Loucy (cell line): ENCODE results near the gene RAP1GDS1.
"Not testable (repeated sequence)": the region's sequence is repeated elsewhere in the genome, so short reads cannot be mapped to it uniquely, and the experiment has no call there.

Source experiments
- H2AFZ ChIP-seq: fragments of 200-600 bp; sonication (generic); 2 replicates; pipeline ENCODE4 v1.6.0; 2016; ENCODE audit warnings: antibody characterized with exemption, mild to moderate bottlenecking, low read length, moderate library complexity
- H3F3A ChIP-seq: fragments of 200-600 bp; 2 replicates; pipeline ENCODE4 v1.6.0; 2016; ENCODE audit warnings: antibody characterized with exemption, low read depth, mild to moderate bottlenecking
- H3K27me3 ChIP-seq: fragments of 200-600 bp; sonication (generic); 2 replicates; pipeline ENCODE4 v1.6.1; 2014; ENCODE audit warnings: low read length, mild to moderate bottlenecking; ENCODE audit not compliant: insufficient read depth, poor library complexity, severe bottlenecking
- H3K36me3 ChIP-seq: fragments of 200-600 bp; sonication (generic); 2 replicates; pipeline ENCODE4 v1.6.1; 2016; ENCODE audit warnings: low read length; ENCODE audit not compliant: insufficient read depth
- H3K4me1 ChIP-seq: fragments of 200-600 bp; sonication (generic); 2 replicates; pipeline ENCODE4 v1.5.1; 2014; ENCODE audit warnings: low read length, mild to moderate bottlenecking; ENCODE audit not compliant: insufficient read depth, poor library complexity, severe bottlenecking
- H3K4me2 ChIP-seq: fragments of 200-600 bp; sonication (generic); 2 replicates; pipeline ENCODE4 v1.6.0; 2014; ENCODE audit warnings: antibody characterized with exemption, low read length, low read depth, mild to moderate bottlenecking; ENCODE audit not compliant: poor library complexity, severe bottlenecking
- H3K4me3 ChIP-seq: fragments of 200-600 bp; sonication (generic); 2 replicates; pipeline ENCODE4 v1.5.1; 2014; ENCODE audit warnings: low read length, mild to moderate bottlenecking, mixed read lengths; ENCODE audit not compliant: poor library complexity, severe bottlenecking
- H3K79me2 ChIP-seq: fragments of 200-600 bp; sonication (generic); 2 replicates; pipeline ENCODE4 v1.6.1; 2014; ENCODE audit warnings: low read length; ENCODE audit not compliant: insufficient read depth
- H3K9ac ChIP-seq: fragments of 200-600 bp; sonication (generic); 2 replicates; pipeline ENCODE4 v1.6.0; 2014; ENCODE audit warnings: mild to moderate bottlenecking, low read depth, low read length, moderate library complexity; ENCODE audit not compliant: poor library complexity, severe bottlenecking
- H3K9me2 ChIP-seq: fragments of 200-600 bp; sonication (generic); replicated peaks from 2 replicates; pipeline ENCODE4 v1.6.1; 2016; ENCODE audit warnings: low read depth, low read length, mixed read lengths
- H3K9me3 ChIP-seq: fragments of 200-600 bp; sonication (generic); 2 replicates; pipeline ENCODE4 v1.6.1; 2014; ENCODE audit warnings: mild to moderate bottlenecking, antibody characterized with exemption, low read length, low read depth; ENCODE audit not compliant: insufficient read depth
- H4K20me1 ChIP-seq: fragments of 200-600 bp; sonication (generic); 2 replicates; pipeline ENCODE4 v1.6.0; 2014; ENCODE audit warnings: antibody characterized with exemption, low read length, mild to moderate bottlenecking; ENCODE audit not compliant: insufficient read depth, poor library complexity, severe bottlenecking
- CTCF ChIP-seq: fragments of 200-600 bp; sonication (generic); conservative IDR thresholded peaks from 2 replicates; pipeline ENCODE4 v1.5.1; 2014; ENCODE audit warnings: mild to moderate bottlenecking, antibody characterized with exemption, low read length
- EZH2phosphoT487 ChIP-seq: fragments of 200-600 bp; IDR thresholded peaks from 2 replicates; pipeline ENCODE4 v1.6.1; 2018; ENCODE audit warnings: antibody characterized with exemption, mild to moderate bottlenecking, moderate library complexity, borderline replicate concordance

The RAP1GDS1 gene

GRCh38 chr4:98473046-98473445 lies 211.9 kb downstream of the RAP1GDS1 start:
- Histone ChIP-seq H3K4me3 (no peak overlapping the region), H3K4me2 (no peak overlapping the region), H3K27me3 (no peaks in the 10 kb centered on the region), H4K20me1 (no peaks in the 10 kb centered on the region), H2AFZ (no peak overlapping the region), H3K79me2 (no peaks in the 10 kb centered on the region), H3K9me2 (no peaks in the 10 kb centered on the region), H3K36me3 (peaks cover 18% of the 10 kb centered on the region; the same call in 1 of the 2 replicates), H3F3A (no peaks in the 10 kb centered on the region), H3K4me1 (peaks cover 9% of the 10 kb centered on the region), H3K9me3 (no peaks in the 10 kb centered on the region), H3K9ac (no peak overlapping the region)
- no peak for TF ChIP-seq CTCF
- TF ChIP-seq EZH2phosphoT487: no peak

- Histone ChIP-seq H4K20me1 (no peaks in the 10 kb centered on the region), H3K27me3 (no peaks in the 10 kb centered on the region), H3K9me2 (no peaks in the 10 kb centered on the region), H3K4me2 (no peak overlapping the region), H2AFZ (no peak overlapping the region), H3F3A (no peaks in the 10 kb centered on the region), H3K4me3 (no peak overlapping the region), H3K4me1 (peaks cover 9% of the 10 kb centered on the region), H3K79me2 (no peaks in the 10 kb centered on the region), H3K36me3 (peaks cover 23% of the 10 kb centered on the region; the same call in 1 of the 2 replicates), H3K9ac (no peak overlapping the region), H3K9me3 (no peaks in the 10 kb centered on the region)
- no peak for TF ChIP-seq EZH2phosphoT487
- no peak for TF ChIP-seq CTCF
Measured at GRCh38 chr4:98474408-98474844, 213.2 kb downstream of the RAP1GDS1 start.

GRCh38 chr4:98476891-98477290 lies 215.7 kb downstream of the RAP1GDS1 start:
- no peaks in the 10 kb centered on the region for H3K9me2 ChIP-seq
- no peaks in the 10 kb centered on the region for H3K4me1 ChIP-seq
- no peaks in the 10 kb centered on the region for H3K27me3 ChIP-seq
- no peaks in the 10 kb centered on the region for H3K79me2 ChIP-seq
- peaks cover 17% of the 10 kb centered on the region; the same call in 1 of the 2 replicates for H3K36me3 ChIP-seq
- H3F3A ChIP-seq: no peaks in the 10 kb centered on the region
- no peak overlapping the region for H3K9ac ChIP-seq
- H3K4me2 ChIP-seq: no peak overlapping the region
- no peaks in the 10 kb centered on the region for H3K9me3 ChIP-seq
- no peak for TF ChIP-seq CTCF
- no peak overlapping the region for H2AFZ ChIP-seq
- H3K4me3 ChIP-seq: no peak overlapping the region
- no peaks in the 10 kb centered on the region for H4K20me1 ChIP-seq

- not testable (repeated sequence) for H3K4me3 ChIP-seq, H3K4me1 ChIP-seq, H3K79me2 ChIP-seq, H3K4me2 ChIP-seq, H3K9me2 ChIP-seq, H3K9ac ChIP-seq, H3K9me3 ChIP-seq, H2AFZ ChIP-seq, H4K20me1 ChIP-seq, H3K27me3 ChIP-seq, H3F3A ChIP-seq
- peaks cover 12% of the 10 kb centered on the region; the same call in 1 of the 2 replicates for H3K36me3 ChIP-seq
Measured at GRCh38 chr4:98479590-98479989, 218.4 kb downstream of the RAP1GDS1 start.
